ENCODE data around the gene WDR64.
A peak's percentile ranks its signal among the peaks of the same experiment; 100 is the strongest.

WDR64 gene

GRCh38 chr1:241770115-241770514 lies 118.0 kb downstream of the WDR64 start:
- no peak for TF ChIP-seq CTCF (conservative IDR thresholded peaks at IDR 0.05; ENCODE audit: low read depth, low read length)
- H3K4me3 ChIP-seq (ENCODE audit: low read depth, low read length) = no peak overlapping the region
- DNase-seq (ENCODE audit: low read depth) = no peak

GRCh38 chr1:241771117-241771516 lies 119.0 kb downstream of the WDR64 start:
- no peak for DNase-seq (ENCODE audit: low read depth)
- no peak overlapping the region for H3K4me3 ChIP-seq (ENCODE audit: low read depth, low read length)
- TF ChIP-seq CTCF (conservative IDR thresholded peaks at IDR 0.05; ENCODE audit: low read depth, low read length) = no peak

GRCh38 chr1:241772932-241773500 lies 120.9 kb downstream of the WDR64 start:
- DNase-seq (ENCODE audit: low read depth) = no peak
- TF ChIP-seq CTCF (conservative IDR thresholded peaks at IDR 0.05; ENCODE audit: low read depth, low read length) = no peak

GRCh38 chr1:241773991-241774390 lies 121.9 kb downstream of the WDR64 start:
- DNase-seq (ENCODE audit: low read depth) = peak; percentile 5
- no peak for TF ChIP-seq CTCF (conservative IDR thresholded peaks at IDR 0.05; ENCODE audit: low read depth, low read length)
- H3K4me3 ChIP-seq (ENCODE audit: low read depth, low read length) = no peak overlapping the region

More at GRCh38 chr1:241772932-241773500, 120.9 kb downstream of the WDR64 start:
- H3K4me3 ChIP-seq (ENCODE audit: low read depth, low read length) = no peak overlapping the region

- no peak for DNase-seq (ENCODE audit: low read depth)
- H3K4me3 ChIP-seq (ENCODE audit: low read depth, low read length) = no peak overlapping the region
- TF ChIP-seq CTCF (conservative IDR thresholded peaks at IDR 0.05; ENCODE audit: low read depth, low read length) = no peak
Observed at GRCh38 chr1:241775021-241775420, 122.9 kb downstream of the WDR64 start.

- DNase-seq (ENCODE audit: low read depth) = no peak
- TF ChIP-seq CTCF (conservative IDR thresholded peaks at IDR 0.05; ENCODE audit: low read depth, low read length) = no peak
- H3K4me3 ChIP-seq (ENCODE audit: low read depth, low read length) = no peak overlapping the region
Observed at GRCh38 chr1:241776911-241777310, 124.8 kb downstream of the WDR64 start.

- TF ChIP-seq CTCF (conservative IDR thresholded peaks at IDR 0.05; ENCODE audit: low read depth, low read length) = no peak
- no peak overlapping the region for H3K4me3 ChIP-seq (ENCODE audit: low read depth, low read length)
- no peak for DNase-seq (ENCODE audit: low read depth)
Observed at GRCh38 chr1:241778117-241778516, 126.0 kb downstream of the WDR64 start.
